DMS153 (cell line): Measurements from ENCODE around the gene ERCC3.

Experiments used
- DNase-seq: peaks from one replicate; lab custom pipeline; 2025; lab: John Stamatoyannopoulos, UW

Gene ERCC3

DNA sequence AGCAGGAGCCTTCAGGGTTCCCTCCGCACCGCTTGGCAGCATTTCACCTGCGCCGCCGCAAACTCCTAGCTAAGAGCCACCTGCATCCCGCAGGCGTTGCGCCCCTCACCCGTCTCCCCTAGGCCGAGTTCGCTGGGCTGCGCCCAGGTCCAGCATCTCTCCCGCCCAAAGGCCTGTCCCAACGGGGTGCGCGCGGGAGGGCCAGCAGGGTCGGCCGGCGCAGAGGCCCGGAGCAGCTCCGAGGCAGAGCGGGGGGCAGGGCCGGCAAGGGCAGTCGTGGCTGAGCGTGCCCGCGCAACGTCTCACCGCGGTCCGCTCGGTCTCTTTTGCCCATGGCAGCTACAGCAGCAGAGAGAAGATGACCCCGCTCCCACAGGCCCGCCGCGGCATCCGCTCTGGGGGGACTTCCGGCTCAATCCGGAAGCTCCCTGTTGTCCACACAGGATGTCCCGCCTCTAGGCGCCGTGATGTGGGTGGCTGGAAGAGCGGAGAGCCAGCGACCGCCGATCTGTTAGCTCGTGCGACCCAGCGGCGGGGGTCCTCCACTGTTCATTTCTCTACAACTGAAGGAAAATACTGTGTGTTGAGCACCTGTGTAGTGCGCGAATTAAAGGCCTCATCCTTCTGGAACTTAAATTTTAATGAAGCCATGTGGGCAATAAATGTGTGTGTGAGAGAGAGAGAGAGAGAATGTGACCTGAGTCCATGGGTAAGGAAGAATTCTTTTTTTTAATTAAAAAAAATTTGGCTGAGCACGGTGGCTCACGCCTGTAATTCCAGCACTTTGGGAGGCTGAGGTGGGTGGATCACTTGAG, at the start of gene ERCC3:
Gene ERCC3 (minus strand): TSS at position 397 of the 815 bp plus-strand sequence. CDS start 63 bp downstream, at position 334.
- peak; percentile 43 for DNase-seq

DNA sequence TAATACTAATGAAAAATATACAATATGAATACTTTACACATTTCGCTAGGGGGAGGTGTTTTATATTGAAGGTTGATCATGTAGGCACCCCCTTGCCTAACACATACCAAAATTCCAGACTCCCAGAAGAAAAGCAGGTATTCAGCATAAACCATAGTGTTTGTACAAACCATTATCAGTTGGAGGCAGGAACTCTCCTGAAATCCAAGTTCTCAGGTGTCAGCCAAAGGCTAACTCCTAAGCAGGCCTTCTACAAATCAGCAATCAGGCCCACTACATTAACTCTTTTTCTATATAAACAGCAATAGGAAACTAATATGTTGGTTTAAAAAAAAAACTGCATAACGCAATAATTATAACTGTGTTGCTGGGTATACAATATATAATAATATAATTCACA, 49.3 kb upstream of the ERCC3 start:
- DNase-seq = no peak

DNA sequence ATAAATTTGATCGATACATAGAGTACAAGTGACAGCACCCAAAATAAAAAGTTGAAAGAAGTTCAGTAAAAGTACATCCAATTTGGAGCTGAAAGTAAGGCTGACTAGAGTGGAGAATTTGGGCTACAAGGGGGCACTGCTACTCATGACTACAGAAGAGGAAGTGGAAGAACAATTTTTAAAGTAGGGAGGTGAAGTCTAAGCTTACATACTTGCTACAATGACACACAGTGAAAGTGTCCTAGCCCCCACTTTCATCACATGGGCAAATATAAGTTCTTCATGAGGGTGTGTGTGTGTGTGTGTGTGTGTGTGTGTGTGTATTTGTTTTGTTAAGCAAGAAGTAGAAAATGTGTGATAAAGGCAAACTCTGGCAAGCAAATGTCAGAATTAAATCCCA, 48.2 kb upstream of the ERCC3 start:
- no peak for DNase-seq

DNA sequence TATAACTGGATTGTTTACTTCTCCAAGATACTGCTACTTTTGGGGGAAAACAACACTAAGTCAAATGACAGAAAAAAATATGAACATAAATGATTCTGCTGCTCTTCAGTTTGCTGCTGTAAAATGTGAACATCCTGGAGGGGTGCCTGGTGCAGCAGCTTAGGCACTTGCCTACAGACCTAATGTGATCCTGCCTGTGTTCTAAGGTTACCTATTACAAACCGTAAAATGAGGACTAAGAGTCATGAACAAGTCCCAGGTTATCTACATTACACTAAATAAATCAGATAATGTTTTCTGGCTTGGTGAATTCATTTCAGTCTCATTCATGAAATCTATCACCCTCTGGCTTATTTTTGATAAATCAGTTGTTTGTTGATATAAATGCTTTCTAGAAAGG, 38.4 kb upstream of the ERCC3 start:
- DNase-seq = no peak

DNA sequence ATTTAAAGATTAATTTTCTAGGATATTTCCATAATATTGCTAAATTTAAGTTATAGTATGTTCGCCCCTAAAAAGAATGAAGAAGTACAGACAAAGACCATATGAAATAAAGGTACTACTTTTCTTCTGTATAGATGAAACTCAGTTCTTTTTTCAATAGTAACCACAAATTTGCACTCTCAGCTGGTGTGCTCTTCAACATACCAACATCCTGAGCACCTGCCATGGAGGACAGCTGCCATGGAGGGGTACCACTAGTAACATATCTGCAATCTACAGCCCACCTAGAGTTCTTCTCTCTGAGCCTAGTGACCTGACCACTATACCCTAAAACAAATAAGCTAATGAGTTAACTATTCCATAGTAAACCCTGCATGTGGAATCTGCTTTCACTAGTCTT, 36.8 kb upstream of the ERCC3 start:
- no peak for DNase-seq

DNA sequence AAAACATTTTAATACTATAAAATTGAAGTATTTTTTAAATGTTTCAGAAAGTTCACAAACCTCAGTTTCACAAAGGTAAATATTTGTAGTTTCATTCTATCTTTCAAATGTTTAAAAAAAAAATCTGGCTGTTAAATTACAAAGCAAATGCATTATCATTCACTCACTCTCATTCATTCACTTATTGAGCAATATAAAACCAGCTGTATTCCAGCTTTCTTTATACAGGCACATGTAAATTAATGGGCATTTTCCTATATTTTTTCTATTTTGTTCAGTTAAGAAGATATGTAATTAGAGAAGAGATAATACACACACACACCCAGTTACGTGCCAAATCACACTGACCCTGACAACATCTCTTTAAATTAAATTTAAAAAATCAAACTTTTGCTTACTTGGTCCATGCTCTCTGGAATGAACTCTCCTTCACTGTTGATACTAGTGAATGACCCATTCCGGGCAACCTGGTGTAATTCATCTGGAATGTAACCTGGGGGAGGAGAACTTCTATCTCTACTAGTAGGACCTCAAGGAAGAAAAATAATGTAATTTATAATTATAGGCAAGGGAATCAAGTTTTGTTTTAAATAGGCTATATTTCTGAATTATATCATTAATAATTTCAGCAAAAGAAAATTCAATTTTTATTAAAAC, 32.5 kb upstream of the ERCC3 start:
- no peak for DNase-seq

DNA sequence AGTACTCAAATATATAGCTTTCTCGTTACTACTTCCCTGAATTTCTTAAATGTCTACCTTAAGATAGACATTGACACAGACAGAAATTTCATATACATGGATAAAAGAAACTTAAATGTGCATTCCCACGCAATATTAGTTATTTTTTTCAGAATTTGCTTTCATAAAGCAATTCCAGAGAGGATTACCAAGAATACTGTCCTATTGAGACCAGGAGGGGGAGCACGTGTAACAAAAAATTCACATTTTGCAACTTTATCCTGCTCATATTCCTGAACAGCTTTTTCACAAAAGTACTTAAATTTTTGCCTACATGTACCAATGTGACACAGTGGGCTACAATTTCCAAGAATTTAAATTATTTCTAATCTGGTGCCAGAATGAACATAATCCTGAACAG, 30.7 kb upstream of the ERCC3 start:
- no peak for DNase-seq

DNA sequence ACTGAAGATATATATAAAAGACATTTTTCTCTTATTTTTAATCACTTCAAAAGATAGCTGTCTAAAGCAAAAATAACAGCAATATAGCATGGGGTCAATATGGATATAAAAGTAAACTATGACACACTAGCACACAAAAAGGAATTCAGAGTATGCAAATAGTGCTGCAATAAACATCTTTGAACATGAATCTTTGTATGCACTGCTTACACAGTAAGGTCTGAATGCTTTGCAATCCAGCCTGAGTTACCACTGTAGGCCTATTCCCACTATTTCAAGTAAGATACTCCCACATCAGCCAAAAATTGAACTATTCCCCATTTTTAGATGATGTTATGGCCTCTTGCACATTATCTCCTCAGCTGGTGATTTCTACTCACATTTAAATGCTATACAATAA, 27.4 kb upstream of the ERCC3 start:
- DNase-seq = no peak

DNA sequence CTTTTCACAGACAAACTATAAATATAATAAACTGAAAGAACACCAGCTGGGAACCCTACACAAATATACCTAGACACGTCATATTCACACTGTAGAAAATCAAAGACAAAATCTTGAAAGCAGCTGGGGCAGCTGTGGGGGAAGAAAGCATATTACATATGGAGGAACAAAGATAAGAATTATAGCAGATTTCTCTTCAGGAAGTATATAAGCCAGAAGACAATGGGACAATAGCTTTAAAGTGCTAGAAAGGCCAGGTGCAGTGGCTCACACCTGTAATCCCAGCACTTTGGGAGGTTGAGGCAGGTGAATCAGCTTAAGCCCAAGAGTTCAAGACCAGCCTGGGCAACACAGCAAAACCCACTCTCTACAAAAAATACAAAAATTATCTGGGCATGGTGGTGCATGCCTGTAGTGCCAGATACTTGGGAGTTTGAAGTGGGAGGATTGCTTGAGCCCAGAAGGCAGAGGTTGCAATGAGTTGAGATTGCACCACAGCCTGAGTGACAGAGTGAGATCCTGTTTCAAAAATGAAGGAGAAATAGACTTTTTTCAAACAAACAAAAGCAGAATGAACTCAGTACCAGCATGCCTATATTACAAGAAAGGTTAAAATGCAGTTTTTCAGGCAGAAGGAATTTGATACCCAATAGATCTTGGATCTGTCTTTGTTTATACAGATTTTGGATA, 26.8 kb upstream of the ERCC3 start:
- no peak for DNase-seq

DNA sequence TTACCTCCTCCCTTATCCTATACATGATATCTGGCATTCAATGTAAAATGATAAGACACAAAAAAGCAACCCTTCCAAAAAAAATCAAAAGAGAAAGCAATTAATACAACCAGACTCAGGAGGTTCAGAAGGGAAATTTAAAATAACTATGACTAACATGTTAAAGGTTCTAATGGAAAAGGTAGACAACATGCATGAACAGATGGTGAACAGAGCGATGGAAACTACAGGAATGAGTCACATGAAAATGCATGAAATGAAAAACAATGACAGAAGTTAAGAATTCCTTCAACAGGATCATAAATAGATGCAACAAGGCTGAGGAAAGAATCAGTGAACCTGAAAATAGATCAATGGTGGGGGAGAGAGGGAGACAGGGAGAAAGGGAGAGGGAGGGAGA, 26.1 kb upstream of the ERCC3 start:
- DNase-seq = no peak

DNA sequence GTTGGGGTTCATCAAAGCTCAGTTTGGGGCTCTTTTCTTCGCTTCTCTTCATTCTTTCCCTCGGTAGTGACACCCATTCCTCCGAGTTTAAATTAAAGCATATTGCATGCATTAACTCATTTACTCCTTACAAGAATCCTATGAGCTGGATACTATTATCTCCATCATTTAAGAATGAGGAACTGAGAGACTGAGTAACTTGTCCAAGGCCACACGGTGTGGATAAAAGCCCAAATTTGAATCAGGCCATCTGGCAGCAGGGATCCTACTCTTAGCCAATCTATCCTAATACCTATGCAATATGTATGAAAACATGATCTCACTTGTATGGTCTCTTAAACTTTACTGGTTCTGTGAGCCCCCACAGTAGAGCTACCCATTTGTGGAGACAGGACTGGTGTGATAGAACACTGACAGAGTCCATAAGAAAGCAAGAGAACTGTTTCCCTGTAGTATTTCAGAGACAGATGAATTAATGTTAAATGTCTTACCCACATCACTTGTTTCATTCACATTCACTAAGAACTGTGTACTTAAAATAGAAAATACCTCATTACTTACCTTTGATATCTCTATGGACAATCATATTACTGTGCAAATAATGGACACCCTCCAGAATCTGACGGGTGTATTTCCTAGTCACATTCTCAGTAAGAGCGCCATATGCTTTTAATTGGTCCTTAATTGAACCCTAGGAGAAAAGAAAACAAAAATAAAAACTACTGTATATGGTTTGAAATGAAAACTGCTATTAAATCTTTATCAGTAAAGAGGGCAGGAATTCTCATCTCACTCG, 20.4 kb upstream of the ERCC3 start:
- DNase-seq = no peak

DNA sequence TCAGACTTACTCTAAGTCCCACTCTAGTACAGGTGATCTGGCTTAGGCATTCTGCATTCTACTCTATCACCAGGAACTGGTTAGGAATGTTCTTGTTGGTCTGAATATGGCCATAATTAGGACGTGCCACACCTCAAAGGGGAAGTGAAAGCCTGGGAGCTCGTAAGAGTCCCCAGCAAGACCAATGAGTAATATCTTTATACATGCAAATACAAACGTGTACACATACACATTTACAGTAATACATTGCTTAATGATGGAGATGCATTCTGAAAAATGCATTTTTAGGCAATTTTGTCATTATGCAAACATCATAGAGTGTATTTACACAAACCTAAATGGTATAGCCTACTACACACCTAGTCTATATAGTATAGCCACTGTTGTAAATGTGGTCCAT, 19.5 kb upstream of the ERCC3 start:
- no peak for DNase-seq

DNA sequence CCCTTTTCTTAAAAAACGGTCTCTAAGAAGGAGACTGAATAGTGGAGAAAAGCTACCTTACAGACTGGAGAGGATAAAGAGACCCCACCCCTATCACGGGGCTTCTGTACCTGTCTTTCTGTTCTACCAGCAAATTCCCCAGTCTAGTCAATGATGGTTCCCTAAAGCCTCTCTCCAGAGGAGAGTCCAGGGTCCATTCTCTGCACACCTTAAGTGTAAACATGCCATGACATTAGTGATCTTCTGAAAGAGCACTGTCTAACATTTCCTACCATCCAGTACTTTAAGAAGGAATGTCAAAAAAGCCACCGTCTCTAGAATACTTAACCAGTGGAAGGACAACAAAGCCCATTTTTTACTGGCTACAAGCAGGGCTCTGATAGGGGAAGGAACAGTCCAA, 17.0 kb upstream of the ERCC3 start:
- no peak for DNase-seq

DNA sequence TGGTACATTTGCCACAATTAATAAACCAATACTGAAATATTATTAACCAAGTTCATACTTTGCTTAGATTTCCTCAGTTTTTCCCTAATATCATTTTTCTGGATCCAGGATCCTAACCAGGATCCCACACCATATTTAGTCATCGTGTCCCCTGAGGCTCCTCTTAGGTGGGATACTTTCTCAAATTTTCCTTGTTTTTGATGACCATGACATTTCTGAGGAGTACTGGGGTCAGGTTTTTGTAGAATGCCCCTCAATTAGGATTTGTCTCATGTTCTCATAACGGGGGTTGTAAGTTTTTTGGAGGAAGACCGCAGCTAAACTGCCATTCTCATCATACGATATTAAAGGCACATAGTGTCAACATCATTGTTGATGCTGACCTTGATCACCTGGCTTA, 15.5 kb upstream of the ERCC3 start:
- DNase-seq = no peak

DNA sequence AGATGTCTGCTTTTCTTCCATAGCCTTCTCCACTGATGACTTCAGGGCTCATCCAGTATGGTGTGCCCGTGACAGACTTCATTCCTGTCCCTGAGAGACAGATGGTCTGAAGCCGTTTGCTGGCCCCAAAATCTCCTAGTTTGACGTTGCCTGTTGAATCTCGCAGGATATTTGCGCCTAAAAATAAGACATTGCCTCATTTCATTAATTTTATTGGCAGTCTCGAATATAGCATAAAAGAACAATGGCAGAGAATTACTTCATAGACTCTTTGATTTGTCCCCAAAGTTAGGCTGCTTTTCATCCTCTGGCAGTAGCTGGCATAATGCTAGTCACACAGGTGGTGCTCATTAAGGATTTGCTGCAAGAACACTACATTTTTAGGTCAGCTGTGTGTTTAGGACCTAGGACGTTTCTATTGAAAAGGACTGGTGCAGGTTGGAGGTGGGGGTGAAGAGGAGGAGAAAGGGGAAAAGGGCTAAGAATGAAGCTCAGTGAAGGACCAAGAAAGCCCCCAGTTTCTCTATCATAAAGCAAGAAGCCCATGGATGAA, 14.7 kb upstream of the ERCC3 start:
- DNase-seq = no peak

DNA sequence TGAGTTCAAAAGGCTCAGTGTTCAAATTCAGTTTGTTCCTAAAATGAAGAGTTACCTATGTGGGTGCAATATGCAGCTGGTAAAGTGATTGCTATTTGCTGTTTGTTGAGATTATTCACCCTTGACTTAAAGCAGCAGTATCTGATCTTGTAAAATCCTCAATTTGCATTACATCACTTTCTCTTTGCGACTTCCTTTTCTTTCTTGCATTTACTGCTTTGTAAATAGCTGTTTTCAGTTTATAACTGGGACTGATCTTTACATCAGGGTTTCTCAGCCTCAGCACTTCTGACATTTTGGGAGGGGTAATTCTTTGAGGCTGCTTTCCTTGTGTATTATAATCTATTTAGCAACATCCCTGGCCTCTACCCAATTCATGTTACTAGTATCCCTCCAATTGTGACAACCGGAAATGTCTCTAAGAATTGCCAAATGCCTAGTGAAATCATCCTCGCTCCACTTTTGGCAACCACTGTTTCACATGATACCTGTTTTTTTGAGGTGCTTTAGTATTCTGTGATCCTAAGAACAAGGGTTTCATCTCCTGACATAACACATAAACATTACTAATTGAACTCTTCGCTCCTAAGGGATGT, 12.1 kb upstream of the ERCC3 start:
- no peak for DNase-seq

DNA sequence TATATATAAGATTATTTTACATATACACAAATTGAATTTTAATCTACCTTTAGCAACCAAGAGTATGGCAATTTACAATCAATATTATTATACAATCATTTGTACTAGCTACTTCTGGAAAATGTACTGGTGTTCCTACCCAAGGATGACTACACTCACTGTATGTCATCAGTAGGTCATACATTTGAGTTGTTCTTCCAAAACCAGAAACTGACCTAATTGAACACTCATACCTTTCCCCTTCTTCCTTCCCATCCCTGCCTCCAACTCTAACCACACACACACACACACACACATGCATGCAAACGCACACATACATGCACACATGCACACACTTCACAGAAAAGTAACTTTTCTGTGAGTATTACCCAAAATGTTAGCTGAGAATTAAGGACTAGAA, 8.2 kb upstream of the ERCC3 start:
- DNase-seq = no peak

DNA sequence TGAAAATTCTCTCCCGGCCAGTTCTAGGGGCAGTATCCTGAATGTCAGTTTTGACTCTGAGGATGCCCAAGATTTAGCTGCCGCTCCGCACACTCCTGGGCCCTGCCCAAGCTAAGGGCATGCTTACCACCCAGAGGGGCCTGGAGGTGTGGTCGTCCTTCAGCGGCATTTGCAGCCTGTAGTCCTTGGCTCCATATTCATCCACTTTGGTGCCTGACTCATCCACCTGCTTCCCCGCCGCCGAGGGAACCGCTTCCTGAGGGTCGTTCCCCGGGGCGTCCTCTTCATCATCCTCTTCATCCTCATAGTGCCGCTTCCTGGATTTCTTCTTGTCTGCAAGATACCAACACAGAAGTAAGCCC, 577 bp downstream of the ERCC3 start:
- no peak for DNase-seq

DNA sequence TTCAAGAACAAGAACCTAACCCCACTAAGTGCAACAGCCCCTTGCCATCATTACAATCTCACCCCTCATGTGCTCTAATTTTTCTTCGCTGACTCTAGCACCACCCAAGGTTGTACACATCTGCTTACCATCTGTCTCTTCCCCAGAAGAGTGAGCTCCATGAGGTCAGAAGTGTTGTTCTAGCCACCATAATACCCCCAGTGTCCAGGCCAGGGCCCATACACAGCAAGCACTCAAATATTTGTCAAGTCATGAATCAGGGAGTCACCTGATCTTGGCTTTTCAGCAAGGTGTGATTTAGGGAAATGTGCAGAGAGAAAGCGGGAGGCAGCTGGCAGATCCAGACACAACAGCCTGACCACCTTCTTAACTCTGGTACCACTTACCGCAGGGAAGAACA, 5.7 kb downstream of the ERCC3 start:
- DNase-seq = no peak

DNA sequence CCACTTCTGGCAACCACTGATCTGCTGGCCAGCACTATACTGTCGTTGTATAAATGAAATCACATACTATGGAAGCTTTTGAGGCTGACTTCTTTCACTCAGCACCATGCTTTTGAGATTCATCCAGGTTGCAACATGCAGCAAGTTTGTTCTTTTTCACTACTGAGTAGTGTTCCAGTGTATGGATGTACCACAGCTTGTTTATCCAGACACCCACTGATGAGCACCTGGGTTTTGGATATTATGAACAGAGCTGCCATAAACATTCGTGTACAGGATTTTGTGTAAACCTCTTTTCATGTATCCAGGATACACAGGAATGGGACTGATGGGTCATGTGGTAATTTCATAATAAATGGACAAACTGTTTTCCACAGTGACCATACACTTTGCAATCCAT, 10.7 kb downstream of the ERCC3 start:
- no peak for DNase-seq

DNA sequence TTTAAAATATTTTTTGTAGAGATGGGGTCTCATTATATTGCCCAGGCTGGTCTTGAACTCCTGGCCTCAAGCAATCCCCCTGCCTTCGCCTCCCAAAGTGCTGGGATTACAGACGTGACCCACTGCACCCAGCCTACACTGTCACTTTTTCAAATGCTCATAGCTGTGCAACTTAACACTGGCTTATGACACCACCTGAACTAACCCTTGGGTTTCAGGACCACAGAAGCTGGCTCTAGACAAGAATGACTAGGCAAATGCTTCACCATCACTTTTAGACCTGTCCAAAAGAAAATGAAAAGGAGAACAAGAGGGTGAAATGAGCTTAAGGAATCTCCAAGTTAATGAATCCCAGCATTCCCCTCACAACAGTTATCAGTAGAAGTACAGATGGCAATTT, 13.3 kb downstream of the ERCC3 start:
- no peak for DNase-seq

DNA sequence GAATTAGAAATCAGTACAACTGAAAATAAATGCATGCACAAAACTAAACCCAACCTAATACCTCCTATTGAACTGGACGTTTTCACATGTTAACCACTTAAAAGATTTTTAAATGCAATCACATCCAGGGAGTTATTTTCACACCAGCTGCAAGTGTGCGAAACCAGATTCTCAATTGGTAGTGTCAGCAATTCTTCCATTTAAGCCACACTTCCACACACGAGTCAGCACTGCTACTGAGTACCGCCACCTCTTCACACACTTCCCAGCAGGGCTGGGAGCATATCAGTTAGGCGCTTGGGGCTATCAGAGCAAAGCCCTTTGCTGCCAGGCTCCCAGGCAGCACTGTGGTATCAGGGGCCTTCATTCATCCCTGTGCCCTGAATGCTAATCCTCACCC, 14.2 kb downstream of the ERCC3 start:
- no peak for DNase-seq
